HG02678 (cell line): Measurements from ENCODE around the gene FIGLA.
"Not testable (repeated sequence)": the region's sequence is repeated elsewhere in the genome, so short reads cannot be mapped to it uniquely, and the experiment has no call there.

ENCODE experiments used
- ATAC-seq: cut with Tn5 transposase; IDR thresholded peaks from one replicate; pipeline ENCODE4 v1.9.1; 2021; ENCODE audit warnings: mild to moderate bottlenecking, moderate library complexity; ENCODE audit not compliant: unreplicated experiment

The FIGLA gene

DNA sequence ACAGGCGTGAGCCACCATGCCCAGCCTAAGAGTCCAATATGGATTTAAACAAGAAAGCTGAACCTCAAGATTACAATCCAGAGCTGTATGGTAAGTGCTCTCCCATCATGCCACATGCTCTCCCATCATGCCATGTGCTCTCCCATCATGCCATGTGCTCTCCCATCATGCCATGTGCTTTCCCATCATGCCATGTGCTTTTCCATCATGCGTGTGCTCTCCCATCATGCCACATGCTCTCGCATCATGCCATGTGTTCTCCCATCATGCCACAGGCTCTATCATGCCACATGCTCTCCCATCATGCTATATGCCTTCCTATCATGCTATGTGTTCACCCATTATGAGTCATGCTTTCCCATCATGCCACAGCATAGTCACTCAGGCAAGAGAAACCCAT is 43.2 kb downstream of the FIGLA start:
- no peak for ATAC-seq

GRCh38 chr2:70746094-70746974 is 44.1 kb downstream of the FIGLA start:
- ATAC-seq = no peak

DNA sequence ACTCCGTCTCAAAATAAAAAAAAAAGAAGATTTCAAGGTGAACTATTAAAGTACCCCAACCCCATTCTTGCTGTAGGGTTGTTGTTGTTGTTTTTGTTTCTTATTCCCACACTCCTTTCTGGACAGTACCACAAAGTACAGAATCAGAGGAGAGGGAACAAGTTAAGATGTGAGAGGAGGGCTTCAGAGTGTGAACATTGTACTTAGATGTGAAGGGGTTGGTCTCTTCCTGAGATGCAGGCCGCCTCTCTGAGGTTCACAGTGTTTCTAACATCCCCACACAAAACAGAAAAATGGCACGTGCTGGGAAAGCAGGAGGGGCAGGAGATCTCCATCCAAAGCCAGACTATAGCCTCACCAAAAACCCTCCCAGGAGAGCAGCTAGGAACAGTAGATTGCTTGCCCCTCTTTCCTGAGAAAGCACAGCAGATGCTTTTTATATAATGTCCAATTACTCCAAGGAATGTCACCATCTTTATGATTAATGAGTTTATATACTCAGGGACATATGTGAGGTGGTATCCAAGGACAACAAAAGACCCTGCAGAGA is 45.1 kb downstream of the FIGLA start:
- ATAC-seq = no peak

GRCh38 chr2:70744397-70744796 is 46.0 kb downstream of the FIGLA start:
- no peak for ATAC-seq

- ATAC-seq = no peak
Observed at GRCh38 chr2:70743677-70744076, 46.8 kb downstream of the FIGLA start.

DNA sequence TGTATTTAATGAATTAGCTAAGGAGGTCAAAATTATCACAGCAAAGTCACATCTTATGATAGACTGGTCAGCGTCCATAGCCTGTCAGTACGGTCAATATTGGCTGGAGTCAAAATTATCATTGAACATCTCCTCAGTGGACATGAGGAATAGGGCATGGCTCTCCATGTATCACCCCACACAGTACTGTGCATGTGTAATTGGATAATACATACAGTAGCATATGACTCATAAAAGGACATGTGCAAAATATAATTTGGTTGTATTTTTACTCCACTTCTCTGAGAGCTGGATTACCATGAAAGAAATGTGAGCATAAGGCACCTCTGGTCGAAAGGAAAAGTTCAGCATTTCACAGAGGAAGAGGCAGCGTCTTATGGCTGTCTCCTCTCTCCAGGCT is 47.4 kb downstream of the FIGLA start:
- no peak for ATAC-seq

DNA sequence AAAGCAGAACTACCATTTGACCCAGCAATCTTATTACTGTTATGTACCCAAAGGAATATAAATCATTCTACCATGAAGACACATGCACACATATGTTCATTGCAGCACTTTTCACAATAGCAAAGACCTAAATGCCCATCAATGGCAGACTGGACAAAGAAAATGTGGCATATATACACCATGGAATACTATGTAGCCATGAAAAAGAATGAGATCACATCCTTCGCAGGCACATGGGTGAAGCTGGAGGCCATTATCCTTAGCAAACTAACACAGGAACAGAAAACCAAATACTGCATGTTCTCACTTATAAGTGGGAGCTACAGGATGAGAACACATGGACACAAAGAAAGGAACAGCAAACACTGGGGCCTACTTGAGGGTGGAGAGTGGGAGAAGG is 51.0 kb downstream of the FIGLA start:
- not testable (repeated sequence) for ATAC-seq

DNA sequence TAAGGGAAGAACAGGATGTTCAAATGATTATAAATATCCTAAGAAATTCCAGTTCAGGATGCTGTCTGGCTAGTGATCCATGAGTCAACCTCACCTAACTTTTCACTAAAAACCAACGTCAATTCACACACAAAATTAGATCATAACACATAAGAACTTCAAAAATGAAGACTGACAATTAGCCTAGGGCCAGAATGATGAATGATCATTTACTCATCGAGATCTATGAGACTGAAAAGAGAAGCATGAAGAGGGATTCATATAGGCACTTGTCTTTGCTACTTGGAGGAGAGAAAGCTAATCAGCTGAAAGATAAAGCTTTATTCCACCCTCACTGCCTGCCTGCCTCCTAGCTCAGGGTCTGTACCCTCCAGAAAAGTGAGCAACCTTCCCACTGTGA is 52.3 kb downstream of the FIGLA start:
- no peak for ATAC-seq

GRCh38 chr2:70735071-70735470 is 55.4 kb downstream of the FIGLA start:
- no peak for ATAC-seq

DNA sequence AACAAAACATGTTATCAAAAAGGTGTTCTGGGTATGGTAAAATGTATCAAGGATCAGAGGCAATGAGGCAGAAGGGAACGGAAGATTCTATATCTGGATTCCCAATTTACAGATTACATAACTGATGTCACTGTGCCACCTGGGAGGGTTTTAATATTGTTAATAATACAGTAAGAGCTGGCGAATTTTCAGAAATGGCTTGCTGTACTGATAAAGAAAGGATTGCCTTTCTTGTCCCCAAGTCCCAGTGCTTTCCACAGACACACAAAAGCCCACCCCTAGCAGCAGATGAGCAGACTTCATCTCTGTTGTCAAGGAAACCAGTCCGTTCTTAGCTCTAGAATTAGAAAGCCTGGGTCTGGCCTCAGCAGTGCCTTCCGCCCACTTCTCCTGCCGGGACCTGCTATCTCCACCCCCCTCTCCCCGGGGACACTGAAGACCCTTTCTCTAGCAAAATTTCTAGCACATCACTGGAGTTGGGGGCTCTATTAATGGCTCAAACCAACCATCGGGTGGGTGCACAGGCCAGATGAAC is 56.7 kb downstream of the FIGLA start:
- ATAC-seq = no peak

- no peak for ATAC-seq
Observed at GRCh38 chr2:70732766-70733645, 57.4 kb downstream of the FIGLA start.

DNA sequence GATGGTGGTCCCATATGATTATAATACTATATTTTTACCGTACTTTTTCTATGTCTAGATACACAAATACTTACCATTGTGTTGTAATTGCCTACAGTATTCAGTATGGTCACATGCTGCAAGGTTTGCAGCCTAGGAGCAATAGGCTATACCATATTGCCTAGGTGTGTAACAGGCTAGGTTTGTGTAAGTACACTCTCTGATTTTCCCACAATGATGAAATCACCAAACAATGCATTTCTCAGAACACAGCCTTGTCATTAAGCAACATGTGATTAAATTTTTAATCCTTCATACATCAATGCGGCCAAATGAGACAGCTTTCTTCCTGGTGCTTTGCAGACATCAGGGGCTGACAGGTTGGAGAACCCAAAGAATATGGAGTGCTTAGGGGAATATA is 59.7 kb downstream of the FIGLA start:
- ATAC-seq = no peak

DNA sequence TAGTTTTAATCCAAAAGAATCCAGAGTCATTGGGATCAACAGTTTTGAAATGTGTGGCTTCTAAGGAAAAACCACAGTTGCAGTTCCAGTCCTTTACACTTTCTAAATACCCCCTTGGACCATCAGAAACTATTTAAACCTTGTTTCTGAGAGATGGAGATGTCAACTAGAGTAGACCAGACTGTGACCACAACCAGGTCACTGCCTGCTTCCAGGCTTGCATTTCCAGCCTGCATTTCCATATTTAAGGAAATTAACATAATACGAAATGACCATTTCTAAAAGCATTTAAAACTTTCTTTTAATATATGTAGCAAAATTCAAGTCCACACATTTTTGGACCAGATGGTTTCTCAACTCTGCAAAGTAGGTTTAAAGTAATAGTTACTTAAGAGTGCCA is 60.8 kb downstream of the FIGLA start:
- ATAC-seq = no peak

DNA sequence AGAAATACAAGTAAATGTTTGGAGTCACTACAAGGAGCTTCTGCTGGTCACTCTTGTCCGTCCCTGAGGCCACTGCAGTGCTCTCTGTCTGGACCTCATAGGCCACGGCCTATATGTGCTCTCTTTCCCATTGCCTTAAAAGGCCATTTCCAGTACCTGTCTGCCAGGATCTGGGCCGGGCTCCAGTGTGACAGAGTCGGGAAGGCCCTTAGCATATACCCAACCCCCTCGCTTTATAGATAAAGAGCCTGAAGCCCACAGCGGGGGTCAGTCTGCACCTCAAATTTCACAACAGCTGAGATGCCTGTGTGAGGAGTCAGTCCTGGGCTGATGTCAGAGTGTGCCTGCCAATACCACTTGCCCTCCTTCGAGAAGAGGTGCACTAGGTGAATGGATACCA is 62.3 kb downstream of the FIGLA start:
- no peak for ATAC-seq
